HG03175 (cell line): Measurements from ENCODE around the gene OR4K15.
"Not testable (repeated sequence)": the region's sequence is repeated elsewhere in the genome, so short reads cannot be mapped to it uniquely, and the experiment has no call there.

Source experiments
- ATAC-seq: cut with Tn5 transposase; IDR thresholded peaks from one replicate; pipeline ENCODE4 v1.9.1; 2021; ENCODE audit warnings: mild to moderate bottlenecking, moderate library complexity; ENCODE audit not compliant: unreplicated experiment

OR4K15 gene, protein sequence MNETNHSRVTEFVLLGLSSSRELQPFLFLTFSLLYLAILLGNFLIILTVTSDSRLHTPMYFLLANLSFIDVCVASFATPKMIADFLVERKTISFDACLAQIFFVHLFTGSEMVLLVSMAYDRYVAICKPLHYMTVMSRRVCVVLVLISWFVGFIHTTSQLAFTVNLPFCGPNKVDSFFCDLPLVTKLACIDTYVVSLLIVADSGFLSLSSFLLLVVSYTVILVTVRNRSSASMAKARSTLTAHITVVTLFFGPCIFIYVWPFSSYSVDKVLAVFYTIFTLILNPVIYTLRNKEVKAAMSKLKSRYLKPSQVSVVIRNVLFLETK

DNA sequence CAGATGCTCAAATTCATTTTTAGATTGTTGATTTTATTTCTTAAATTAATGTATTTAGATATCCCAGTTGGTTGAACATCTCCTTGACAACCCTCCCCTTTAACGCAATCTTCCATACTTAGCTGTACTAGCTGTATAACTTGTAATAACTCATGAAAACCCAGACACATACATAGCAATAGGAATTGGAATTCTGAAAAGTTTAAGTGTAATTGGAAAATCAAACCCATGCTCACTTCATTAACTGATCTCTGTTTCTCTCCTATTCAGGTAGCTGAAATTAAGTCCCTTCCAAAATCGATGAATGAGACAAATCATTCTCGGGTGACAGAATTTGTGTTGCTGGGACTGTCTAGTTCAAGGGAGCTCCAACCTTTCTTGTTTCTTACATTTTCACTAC is at the start of gene OR4K15:
TSS of gene OR4K15 (plus strand) at position 301 of the 400 bp plus-strand sequence. CDS start at position 301, 0 bp downstream.
- ATAC-seq: no peak

DNA sequence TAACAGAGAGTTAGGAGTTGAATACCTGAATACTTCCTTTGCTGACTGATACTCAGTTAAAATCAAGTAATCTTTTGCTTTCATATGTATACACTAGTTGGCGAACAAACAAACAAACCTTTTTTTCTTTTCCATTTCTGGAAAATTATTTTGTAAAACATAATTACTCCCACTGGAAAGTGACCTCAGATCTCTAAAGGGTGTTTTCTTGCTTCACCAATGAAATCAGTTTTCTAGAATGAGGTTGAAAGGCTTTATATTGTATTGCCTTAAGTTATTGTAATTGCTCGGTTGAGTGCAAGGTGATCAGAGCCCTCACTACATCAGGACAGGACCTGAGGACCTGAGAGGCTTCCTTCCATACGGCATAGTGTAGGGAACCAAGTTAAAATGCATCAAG is 44.8 kb upstream of the OR4K15 start, which contains the start of gene OR4K1:
TSS of gene OR4K1 (plus strand) at position 301 of the 400 bp plus-strand sequence. CDS start 4,750 bp downstream, outside the sequence.
- no peak for ATAC-seq

- ATAC-seq: no peak
Measured at GRCh38 chr14:19941668-19942067, 33.7 kb upstream of the OR4K15 start.

DNA sequence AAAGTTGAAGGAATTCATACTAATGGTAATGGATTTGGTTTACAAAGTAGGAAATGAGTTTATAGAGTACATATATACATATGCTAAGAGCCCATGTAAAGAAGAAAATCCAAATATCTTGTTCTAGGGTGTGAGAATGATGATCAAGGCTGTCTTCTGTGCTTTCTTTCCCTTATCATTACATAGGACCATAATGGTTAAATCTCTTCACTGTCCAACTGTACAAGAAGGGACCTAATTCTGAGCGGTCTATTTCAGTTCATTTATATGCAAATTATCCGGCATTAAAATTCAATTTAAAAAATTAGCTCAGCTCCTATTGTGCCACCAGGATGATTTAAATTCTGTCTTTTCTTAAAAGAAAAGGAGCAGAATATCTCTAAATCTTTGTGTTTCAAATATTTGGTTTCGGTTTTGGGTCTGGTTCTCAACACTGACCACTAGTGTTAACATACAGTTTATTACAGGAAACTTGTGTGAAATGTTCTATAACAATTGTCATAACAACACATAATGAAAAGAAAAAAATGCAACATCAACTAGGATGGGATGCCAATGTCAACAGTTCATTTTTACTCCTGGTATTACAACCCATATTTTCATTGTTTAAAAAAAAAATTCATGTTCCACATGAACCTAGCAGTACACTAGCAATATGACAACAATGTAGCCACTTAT is 27.8 kb upstream of the OR4K15 start:
- ATAC-seq: no peak

DNA sequence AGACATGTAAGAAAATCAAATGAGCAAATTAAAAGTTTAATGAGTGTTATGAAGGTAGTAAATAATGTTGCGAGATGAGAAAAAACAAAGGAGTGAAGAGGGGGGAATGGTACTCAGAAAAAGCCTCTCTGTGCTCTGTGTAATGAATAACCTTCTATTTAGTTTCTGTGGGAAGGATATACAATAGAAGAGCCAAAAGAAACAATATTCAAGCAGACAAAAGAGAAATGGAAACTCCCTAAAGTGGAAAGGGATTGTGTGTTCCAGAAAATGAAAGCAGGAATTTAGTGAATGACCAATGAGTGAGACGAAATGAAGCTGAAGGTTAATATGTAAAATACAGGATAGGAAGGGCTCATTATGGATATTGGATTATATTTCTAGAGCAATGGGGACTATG is 26.2 kb upstream of the OR4K15 start:
- ATAC-seq: no peak

DNA sequence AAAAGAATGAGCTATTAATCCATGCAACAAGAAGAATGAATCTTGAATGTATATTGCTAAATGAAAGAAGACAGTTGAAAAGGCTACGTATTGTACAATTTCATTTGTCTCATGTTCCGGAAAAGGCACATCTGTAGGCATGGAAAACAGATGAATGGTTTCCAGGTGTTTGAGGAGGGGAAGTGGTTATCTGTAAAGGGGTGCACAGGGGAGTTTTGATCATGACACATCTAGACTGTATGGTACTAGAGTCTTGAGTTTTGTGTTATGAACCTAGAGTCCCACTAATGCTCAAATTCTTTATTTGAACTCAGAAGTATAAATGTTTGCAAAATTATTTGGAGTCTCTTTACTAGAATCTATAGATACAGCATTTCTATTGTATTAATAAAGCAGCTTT is 5.7 kb upstream of the OR4K15 start:
- ATAC-seq: not testable (repeated sequence)

- ATAC-seq: no peak
Measured at GRCh38 chr14:19974844-19975243, 547 bp upstream of the OR4K15 start.

DNA sequence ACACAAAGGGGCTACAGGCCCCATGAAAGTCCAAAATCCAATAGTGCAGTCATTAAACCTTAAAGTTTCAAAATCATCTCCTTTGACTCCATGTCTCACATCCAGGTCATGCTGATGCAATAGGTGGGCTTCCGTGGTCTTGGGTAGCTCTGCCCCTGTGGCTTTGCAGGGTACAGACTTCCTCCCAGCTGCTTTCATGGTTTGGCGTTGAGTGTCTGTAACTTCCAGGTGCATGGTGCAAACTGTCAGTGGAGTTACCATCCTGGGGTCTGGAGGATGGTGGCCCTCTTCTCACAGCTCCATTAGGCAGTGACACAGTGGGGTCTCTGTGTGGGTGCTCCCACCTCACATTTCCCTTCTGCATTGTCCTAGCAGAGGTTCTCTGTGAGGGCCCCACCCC is 18.0 kb downstream of the OR4K15 start:
- no peak for ATAC-seq

GRCh38 chr14:20001863-20002262 is 26.5 kb downstream of the OR4K15 start, which contains the start of gene OR4Q2:
TSS of gene OR4Q2 (plus strand) at chr14:20002163.
- ATAC-seq: no peak

GRCh38 chr14:20002319-20002718 is 26.9 kb downstream of the OR4K15 start:
- ATAC-seq: no peak

DNA sequence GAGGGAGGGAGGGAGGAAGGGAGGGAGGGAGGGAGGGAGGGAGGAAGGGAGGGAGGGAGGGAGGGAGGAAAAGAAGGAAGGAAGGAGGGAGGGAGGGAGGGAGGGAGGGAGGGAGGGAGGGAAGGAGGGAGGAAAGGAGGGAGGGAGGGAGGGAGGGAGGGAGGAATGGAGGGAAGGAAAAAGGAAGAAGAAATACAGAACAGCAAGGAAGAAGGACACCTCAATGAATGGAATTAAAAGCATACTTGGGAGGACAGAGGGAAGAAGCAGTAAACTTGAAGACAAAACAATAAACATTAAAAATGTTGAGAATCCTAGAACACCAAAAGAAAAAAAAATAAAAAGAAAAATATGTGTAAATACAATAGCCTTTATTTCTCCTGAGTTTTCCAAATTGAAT is 32.8 kb downstream of the OR4K15 start:
- ATAC-seq: no peak

- ATAC-seq: no peak
Measured at GRCh38 chr14:20019257-20019865, 44.0 kb downstream of the OR4K15 start, which contains the start of gene OR4K14. TSS of gene OR4K14 (minus strand) at chr14:20019307. CDS start at chr14:20015193, 4,114 bp downstream.
